GM12865 (cell line): Measurements from ENCODE around the gene CCNF.
"Not testable (repeated sequence)": the region's sequence is repeated elsewhere in the genome, so short reads cannot be mapped to it uniquely, and the experiment has no call there.

Experiments used
- DNase-seq: peaks from one replicate; pipeline ENCODE4 v3.0.0; 2010; ENCODE audit warnings: low read depth
- H3K4me3 ChIP-seq: 2 replicates; pipeline ENCODE4 v1.5.1; 2011; ENCODE audit warnings: mild to moderate bottlenecking, low read depth, low read length, control low read depth
- TF ChIP-seq, protein P1 (sequence below): IDR thresholded peaks from 2 replicates; pipeline ENCODE4 v1.5.1; 2011; ENCODE audit warnings: low read length, control low read depth, low read depth, inconsistent platforms; ENCODE audit not compliant: insufficient read depth; ENCODE audit errors: missing control alignments

The CCNF gene

DNA sequence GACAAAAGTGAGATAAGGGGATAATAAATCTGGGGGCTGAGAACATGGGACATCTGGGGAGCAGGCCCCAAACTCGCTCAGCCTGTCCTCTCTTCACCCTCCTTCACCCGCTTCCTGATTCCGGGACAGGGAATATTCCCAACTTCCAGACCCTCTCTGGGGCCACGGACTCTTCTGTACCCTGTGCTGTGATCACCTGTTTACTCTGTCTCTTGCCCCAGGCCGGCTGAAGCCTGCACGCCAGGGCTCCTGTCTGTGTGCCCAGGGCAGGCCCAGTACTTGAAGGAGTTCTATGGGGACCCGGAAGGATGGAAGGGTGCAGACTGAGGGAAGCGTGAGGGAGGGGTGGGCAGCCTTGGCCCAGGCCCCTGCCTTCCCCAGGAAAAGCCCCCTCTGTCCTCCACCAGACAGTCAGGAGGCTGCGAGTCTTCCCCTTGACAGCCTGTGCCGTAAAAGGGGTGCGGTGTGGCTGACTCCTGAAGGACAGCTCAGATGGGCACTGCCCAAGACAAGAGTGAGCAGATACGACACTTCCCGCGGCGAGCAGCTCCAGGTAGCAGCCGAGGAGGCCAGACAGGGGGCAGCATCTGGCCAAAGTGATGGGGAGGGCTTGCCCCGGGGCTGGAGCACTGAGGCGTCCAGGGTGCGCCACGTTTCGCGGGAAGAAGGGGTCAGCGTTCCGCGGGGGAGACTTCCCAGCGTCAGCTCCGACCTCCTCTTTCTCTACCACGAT lies 1.0 kb upstream of the CCNF start:
- TF ChIP-seq, protein P1, sequence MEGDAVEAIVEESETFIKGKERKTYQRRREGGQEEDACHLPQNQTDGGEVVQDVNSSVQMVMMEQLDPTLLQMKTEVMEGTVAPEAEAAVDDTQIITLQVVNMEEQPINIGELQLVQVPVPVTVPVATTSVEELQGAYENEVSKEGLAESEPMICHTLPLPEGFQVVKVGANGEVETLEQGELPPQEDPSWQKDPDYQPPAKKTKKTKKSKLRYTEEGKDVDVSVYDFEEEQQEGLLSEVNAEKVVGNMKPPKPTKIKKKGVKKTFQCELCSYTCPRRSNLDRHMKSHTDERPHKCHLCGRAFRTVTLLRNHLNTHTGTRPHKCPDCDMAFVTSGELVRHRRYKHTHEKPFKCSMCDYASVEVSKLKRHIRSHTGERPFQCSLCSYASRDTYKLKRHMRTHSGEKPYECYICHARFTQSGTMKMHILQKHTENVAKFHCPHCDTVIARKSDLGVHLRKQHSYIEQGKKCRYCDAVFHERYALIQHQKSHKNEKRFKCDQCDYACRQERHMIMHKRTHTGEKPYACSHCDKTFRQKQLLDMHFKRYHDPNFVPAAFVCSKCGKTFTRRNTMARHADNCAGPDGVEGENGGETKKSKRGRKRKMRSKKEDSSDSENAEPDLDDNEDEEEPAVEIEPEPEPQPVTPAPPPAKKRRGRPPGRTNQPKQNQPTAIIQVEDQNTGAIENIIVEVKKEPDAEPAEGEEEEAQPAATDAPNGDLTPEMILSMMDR: peak; percentile 41
- DNase-seq: peak; percentile 75
- H3K4me3 ChIP-seq: peak overlapping the region; percentile 81

GRCh38 chr16:2428784-2429033 lies 538 bp upstream of the CCNF start:
- no peak for DNase-seq
- peak overlapping the region; percentile 81 for H3K4me3 ChIP-seq
- TF ChIP-seq, protein P1: no peak

GRCh38 chr16:2429771-2430663 lies 770 bp downstream of the CCNF start:
- DNase-seq: peak; percentile 58
- H3K4me3 ChIP-seq: peak overlapping the region; percentile 82
- TF ChIP-seq, protein P1: peak; percentile 29

DNA sequence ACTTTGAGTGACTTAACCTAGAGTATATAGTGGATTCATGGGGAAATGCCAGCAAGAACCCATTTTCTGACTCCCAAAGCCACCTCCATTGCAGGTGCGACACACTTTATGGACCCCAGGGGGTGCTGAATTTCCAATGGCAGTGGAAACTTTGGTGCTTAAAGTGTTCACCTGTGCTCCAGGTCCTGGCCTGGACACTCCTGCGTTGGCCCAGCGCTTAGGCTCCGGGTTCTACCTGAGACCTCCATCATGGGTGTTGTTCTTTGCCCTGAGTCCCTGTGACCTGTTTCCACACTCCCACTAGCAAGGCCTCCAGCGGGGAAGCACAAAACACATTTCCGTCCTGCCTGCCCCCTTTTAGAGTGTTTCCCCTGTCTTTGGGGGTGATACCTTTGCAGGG lies 3.0 kb downstream of the CCNF start:
- DNase-seq: no peak
- no peak overlapping the region for H3K4me3 ChIP-seq
- TF ChIP-seq, protein P1: no peak

- no peak overlapping the region for H3K4me3 ChIP-seq
- TF ChIP-seq, protein P1: no peak
- no peak for DNase-seq
Measured at GRCh38 chr16:2432801-2433505, 3.7 kb downstream of the CCNF start.

- H3K4me3 ChIP-seq, DNase-seq: not testable (repeated sequence)
Measured at GRCh38 chr16:2435236-2435635, 6.0 kb downstream of the CCNF start.

DNA sequence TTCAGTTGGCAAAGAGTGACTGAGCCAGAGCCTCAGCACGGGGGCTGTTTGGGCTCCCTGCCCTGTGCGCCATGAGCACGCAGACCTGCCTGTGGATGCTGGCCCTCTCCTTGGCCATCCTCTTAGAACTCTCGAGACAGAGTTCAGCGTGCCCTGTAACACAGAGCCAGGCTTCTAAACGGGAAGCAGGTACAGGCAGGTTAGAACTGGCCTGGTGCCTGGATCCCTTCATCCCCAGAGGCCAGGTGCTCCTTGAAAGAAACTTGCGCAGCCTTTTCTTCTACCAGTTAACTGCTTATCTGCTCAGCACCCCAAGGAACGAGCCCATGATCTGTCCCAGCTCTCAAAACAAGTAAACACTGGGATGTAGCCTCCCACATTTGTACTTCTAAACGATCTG lies 6.9 kb downstream of the CCNF start:
- DNase-seq: no peak
- H3K4me3 ChIP-seq: no peak overlapping the region
- TF ChIP-seq, protein P1: no peak
